Endothelial cell (in vitro differentiated cells): Measurements from ENCODE around the gene TMEM158. TPM values are rescaled to one million over a fixed set of nuclear protein-coding genes. Genes with fewer than 3 reads are reported as not detected.

Source experiments
- DNase-seq: peaks from one replicate; pipeline ENCODE4 v3.0.0; 2021; ENCODE audit warnings: low spot score
- H3K27ac Mint-ChIP-seq: one replicate; pipeline ENCODE4 v1.8.0; 2021; ENCODE audit warnings: mixed read lengths, inconsistent platforms; ENCODE audit not compliant: unreplicated experiment
- H3K27me3 Mint-ChIP-seq: one replicate; pipeline ENCODE4 v1.8.0; 2021; ENCODE audit warnings: mild to moderate bottlenecking, moderate library complexity, mixed read lengths, inconsistent platforms; ENCODE audit not compliant: unreplicated experiment
- H3K36me3 Mint-ChIP-seq: one replicate; pipeline ENCODE4 v1.8.0; 2021; ENCODE audit warnings: mild to moderate bottlenecking, low read depth, mixed read lengths, inconsistent platforms; ENCODE audit not compliant: unreplicated experiment
- H3K4me1 Mint-ChIP-seq: one replicate; pipeline ENCODE4 v1.8.0; 2021; ENCODE audit warnings: mild to moderate bottlenecking, mixed read lengths, inconsistent platforms; ENCODE audit not compliant: unreplicated experiment
- H3K4me3 Mint-ChIP-seq: one replicate; pipeline ENCODE4 v1.8.0; 2021; ENCODE audit warnings: mild to moderate bottlenecking, mixed read lengths, inconsistent platforms; ENCODE audit not compliant: unreplicated experiment
- H3K9me3 Mint-ChIP-seq: one replicate; pipeline ENCODE4 v1.8.0; 2021; ENCODE audit warnings: mixed read lengths, inconsistent platforms; ENCODE audit not compliant: unreplicated experiment
- total RNA-seq: library from RNA; stranded (reverse); fragmentation: NEBNext Ultra II Directional; extraction: Animal tissue kit (Norgen Biotek cat#: 25700); gene quantifications from one replicate; pipeline ENCODE4 v1.2.1, GENCODE V29; 2021; ENCODE audit not compliant: unreplicated experiment
- TF ChIP-seq, protein P1 (sequence below): fragments of 200-600 bp; sonication (generic); IDR thresholded peaks from one replicate; pipeline ENCODE4 v1.5.0; 2021; ENCODE audit warnings: antibody characterized with exemption; ENCODE audit not compliant: unreplicated experiment

Gene TMEM158
- total RNA-seq, 1 donor from 2014 or later, result 7.3 TPM

DNA sequence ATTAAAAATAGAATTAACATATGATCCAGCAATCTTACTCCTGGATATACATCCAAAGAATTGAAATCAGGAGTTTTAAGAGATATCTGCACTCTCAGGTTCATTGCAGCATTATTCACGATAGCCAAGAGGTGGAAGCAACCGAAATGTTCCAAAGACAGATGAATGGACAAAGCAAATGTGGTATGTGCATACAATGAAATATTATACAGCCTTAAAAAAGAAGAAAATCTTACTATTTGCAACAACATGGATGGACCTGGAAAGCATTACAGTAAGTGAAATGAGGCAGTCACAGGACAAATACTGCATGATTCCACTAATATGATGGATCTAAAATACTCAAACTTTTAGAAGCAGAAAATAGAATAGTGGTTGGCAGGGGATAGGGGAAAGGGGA lies 9.3 kb upstream of the TMEM158 start:
- no peaks in the 10 kb centered on the region for H3K27me3 Mint-ChIP-seq
- TF ChIP-seq, protein P1, sequence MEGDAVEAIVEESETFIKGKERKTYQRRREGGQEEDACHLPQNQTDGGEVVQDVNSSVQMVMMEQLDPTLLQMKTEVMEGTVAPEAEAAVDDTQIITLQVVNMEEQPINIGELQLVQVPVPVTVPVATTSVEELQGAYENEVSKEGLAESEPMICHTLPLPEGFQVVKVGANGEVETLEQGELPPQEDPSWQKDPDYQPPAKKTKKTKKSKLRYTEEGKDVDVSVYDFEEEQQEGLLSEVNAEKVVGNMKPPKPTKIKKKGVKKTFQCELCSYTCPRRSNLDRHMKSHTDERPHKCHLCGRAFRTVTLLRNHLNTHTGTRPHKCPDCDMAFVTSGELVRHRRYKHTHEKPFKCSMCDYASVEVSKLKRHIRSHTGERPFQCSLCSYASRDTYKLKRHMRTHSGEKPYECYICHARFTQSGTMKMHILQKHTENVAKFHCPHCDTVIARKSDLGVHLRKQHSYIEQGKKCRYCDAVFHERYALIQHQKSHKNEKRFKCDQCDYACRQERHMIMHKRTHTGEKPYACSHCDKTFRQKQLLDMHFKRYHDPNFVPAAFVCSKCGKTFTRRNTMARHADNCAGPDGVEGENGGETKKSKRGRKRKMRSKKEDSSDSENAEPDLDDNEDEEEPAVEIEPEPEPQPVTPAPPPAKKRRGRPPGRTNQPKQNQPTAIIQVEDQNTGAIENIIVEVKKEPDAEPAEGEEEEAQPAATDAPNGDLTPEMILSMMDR, result no peak
- H3K27ac Mint-ChIP-seq, result no peak overlapping the region
- H3K36me3 Mint-ChIP-seq, result peaks cover 3% of the 10 kb centered on the region
- no peaks in the 10 kb centered on the region for H3K4me1 Mint-ChIP-seq
- no peaks in the 10 kb centered on the region for H3K9me3 Mint-ChIP-seq
- H3K4me3 Mint-ChIP-seq, result no peak overlapping the region
- DNase-seq, result no peak

DNA sequence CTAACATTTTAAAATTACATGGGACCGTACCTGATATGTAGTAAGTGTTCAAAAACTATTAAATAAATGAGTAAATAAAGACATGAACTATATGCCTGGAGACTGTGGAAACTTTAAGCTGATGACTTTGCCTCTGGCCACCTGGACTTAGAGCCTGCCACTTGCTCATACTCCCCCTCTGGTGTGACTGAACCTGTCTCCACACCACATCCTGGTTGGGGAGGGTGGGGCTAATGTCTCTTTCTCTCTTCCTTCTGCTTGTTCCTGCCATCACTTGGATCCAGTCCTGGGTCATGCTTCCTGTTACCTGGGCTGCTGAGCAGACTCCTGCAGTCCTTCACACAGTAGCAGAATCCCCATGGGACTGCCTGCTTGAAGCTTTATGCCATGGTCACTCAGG lies 8.2 kb upstream of the TMEM158 start:
- TF ChIP-seq, protein P1, result no peak
- no peak for DNase-seq
- H3K4me3 Mint-ChIP-seq, result no peak overlapping the region
- H3K27me3 Mint-ChIP-seq, result peaks cover 4% of the 10 kb centered on the region
- no peaks in the 10 kb centered on the region for H3K4me1 Mint-ChIP-seq
- no peak overlapping the region for H3K27ac Mint-ChIP-seq
- no peaks in the 10 kb centered on the region for H3K9me3 Mint-ChIP-seq
- peaks cover 3% of the 10 kb centered on the region for H3K36me3 Mint-ChIP-seq

DNA sequence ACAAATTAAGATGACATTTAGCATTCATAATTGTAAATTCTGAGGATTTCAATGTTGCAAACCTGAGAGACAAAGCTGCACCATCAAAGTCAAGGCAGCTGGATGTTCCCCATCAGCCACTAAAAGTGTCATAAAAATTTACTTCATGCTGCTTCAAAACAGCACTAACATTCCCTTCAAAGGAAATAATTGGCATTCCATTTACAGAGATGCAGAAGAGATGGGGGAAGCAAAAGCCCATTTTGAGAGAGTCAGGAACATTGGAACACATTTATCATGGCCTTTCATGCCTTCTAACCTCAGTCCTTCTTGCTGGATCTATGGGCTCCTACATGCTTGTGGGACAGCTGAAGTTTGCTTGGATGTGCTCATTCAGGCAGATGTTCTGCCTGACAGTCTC lies 6.4 kb upstream of the TMEM158 start:
- no peak overlapping the region for H3K27ac Mint-ChIP-seq
- no peak overlapping the region for H3K4me3 Mint-ChIP-seq
- TF ChIP-seq, protein P1, result no peak
- H3K27me3 Mint-ChIP-seq, result peaks cover 4% of the 10 kb centered on the region
- H3K4me1 Mint-ChIP-seq, result no peaks in the 10 kb centered on the region
- no peaks in the 10 kb centered on the region for H3K9me3 Mint-ChIP-seq
- H3K36me3 Mint-ChIP-seq, result peaks cover 3% of the 10 kb centered on the region
- no peak for DNase-seq

DNA sequence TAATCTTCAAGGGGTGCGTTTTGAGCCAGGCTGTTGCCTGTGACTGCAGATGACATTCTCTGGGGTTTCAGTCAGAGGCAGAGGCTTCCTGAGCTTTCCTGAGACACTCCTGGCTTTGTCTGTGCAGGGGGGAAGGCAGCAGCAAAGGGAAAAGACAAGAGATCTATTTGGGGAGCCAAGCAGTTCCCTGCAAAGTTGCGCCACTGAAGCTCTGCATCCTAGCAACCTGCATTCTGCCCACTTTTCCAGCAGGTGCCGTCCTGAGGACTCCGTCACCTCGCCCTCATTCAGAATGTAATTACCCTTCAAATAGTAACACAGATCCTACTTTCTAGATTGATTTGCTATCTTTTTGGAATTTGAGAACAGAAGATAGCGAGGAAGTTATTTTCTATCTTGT lies 1.9 kb upstream of the TMEM158 start:
- Mint-ChIP-seq H3K4me3 (no peak overlapping the region), H3K9me3 (no peaks in the 10 kb centered on the region), H3K4me1 (peaks cover 15% of the 10 kb centered on the region), H3K36me3 (peaks cover 3% of the 10 kb centered on the region), H3K27ac (no peak overlapping the region), H3K27me3 (peaks cover 7% of the 10 kb centered on the region)
- TF ChIP-seq, protein P1, result no peak
- DNase-seq, result no peak

DNA sequence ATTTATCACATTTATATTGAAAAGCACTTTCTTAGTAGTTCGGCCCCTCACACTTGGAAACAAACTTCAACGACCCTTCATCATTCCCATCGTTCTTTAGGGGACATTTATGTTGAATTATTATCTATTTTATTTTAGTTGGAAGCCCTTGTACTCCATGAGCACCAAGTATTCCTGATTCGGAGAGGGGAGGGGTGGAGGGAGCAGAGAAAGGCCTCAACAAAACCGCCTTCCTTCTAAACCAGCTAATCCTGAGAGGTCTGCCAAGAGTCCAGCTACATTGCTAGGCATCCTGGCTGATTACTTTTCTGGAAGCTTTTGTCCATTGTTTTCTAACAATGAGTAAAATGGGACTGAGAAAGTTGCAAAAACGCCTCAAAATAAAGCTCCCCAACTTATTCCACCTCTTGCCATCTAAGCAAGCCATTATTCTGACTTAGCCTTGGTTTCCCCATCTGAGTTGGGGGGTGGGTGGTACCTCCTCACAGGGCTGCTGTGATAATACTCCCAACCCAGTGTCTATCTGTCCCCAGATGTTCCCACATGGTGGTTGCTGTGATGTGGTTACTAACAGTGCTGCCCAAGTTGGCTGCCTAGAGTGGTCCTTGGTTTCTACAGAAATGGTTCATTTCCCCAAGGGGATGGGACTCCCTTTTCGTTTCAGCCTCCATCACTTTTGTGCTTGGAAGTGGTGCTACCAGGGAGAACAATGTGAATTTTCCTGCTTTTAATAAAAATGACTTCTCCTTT lies 1.2 kb upstream of the TMEM158 start:
- no peak for DNase-seq
- Mint-ChIP-seq H3K27me3 (peaks cover 7% of the 10 kb centered on the region), H3K36me3 (peaks cover 3% of the 10 kb centered on the region), H3K4me3 (peak overlapping the region; percentile 81), H3K4me1 (peaks cover 15% of the 10 kb centered on the region), H3K9me3 (no peaks in the 10 kb centered on the region), H3K27ac (no peak overlapping the region)
- TF ChIP-seq, protein P1, result no peak
